ENCODE measurements around the gene NOTCH1.

GRCh38 chr9:136493567-136493971 lies 52.3 kb downstream of the NOTCH1 start:
- TF ChIP-seq MED13 (CRISPR knock-in tag; IDR thresholded peaks at IDR 0.05) (no peak), FOXC1 (CRISPR knock-in tag; IDR thresholded peaks at IDR 0.05; ENCODE audit: borderline replicate concordance) (no peak), PRDM10 (CRISPR knock-in tag; IDR thresholded peaks at IDR 0.05; ENCODE audit: low read depth) (no peak), SIN3B (IDR thresholded peaks at IDR 0.05; ENCODE audit: low read length) (no peak), ZNF362 (CRISPR knock-in tag; IDR thresholded peaks at IDR 0.05; ENCODE audit: borderline replicate concordance) (no peak), CTCF (CRISPR knock-in tag; IDR thresholded peaks at IDR 0.05) (no peak), BRF2 (CRISPR knock-in tag; IDR thresholded peaks at IDR 0.05) (no peak)
